ENCODE data around the gene ZNF438.

GRCh38 chr10:30873411-30873810 is 158.3 kb downstream of the ZNF438 start:
- TF ChIP-seq, protein P1, sequence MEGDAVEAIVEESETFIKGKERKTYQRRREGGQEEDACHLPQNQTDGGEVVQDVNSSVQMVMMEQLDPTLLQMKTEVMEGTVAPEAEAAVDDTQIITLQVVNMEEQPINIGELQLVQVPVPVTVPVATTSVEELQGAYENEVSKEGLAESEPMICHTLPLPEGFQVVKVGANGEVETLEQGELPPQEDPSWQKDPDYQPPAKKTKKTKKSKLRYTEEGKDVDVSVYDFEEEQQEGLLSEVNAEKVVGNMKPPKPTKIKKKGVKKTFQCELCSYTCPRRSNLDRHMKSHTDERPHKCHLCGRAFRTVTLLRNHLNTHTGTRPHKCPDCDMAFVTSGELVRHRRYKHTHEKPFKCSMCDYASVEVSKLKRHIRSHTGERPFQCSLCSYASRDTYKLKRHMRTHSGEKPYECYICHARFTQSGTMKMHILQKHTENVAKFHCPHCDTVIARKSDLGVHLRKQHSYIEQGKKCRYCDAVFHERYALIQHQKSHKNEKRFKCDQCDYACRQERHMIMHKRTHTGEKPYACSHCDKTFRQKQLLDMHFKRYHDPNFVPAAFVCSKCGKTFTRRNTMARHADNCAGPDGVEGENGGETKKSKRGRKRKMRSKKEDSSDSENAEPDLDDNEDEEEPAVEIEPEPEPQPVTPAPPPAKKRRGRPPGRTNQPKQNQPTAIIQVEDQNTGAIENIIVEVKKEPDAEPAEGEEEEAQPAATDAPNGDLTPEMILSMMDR (conservative IDR thresholded peaks at IDR 0.05; ENCODE audit: low read depth, low read length), result no peak
- no peak for TF ChIP-seq EZH2 (IDR thresholded peaks at IDR 0.05; ENCODE audit: borderline replicate concordance, low read depth, low read length, poor library complexity, severe bottlenecking)
